ENCODE measurements around the gene PEAK1. TPM values are rescaled to one million over a fixed set of nuclear protein-coding genes. Genes with fewer than 3 reads are reported as not detected.
A peak's percentile ranks its signal among the peaks of the same experiment; 100 is the strongest.

Gene PEAK1
- total and polyA plus RNA-seq, 10 of the 15 experiments (the other 5 are each of a cell fraction or from before 2014, with no cell fraction given), result 0.62 to 24.2 (median 11.2) TPM

DNA sequence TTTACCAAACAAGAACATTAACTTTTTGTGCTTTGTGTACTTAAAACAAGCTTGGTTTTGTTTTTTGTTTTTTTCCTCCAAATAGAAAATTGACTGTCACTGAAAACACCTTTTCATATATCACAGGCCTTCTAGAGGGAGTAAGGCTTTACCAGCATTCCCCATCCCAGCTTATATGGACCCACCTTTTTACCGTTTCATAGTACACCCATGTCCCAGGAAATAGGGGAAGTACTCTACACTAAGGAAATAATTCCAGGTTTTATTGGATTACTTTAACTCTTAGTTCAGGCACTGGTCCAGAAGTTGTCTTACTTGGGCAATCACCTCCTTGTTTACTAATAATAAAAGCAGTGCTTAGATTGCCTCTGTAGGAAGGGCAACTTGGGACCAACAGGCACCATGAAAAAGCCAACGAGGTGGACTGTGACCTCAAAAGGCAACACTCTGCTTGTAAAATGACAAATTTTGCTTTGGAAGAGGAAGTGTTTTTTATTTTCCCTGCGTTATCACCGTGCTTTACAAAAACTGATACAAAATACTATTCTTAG lies 27.0 kb upstream of the PEAK1 start:
- Histone ChIP-seq H3K4me1 (ENCODE audit: control insufficient read depth, insufficient read depth, low read length) (peaks cover 4% of the 10 kb centered on the region; the same call in 1 of the 2 replicates), H3K9ac (ENCODE audit: control insufficient read depth, insufficient read depth, low read length) (no peak overlapping the region), H3K4me3 (no peak overlapping the region), H3K36me3 (ENCODE audit: control insufficient read depth in 2 of 2, insufficient read depth in 2 of 2, low read length in 1 of 2) (peaks cover 0 to 5% of the 10 kb centered on the region in 2 experiments; a peak in 1 of 4 replicates), H3K79me2 (ENCODE audit: control insufficient read depth, insufficient read depth, low read length) (peaks cover 21% of the 10 kb centered on the region), H3K9me3 (replicated peaks; ENCODE audit: control insufficient read depth, insufficient read depth, low read length) (no peaks in the 10 kb centered on the region), H3K27me3 (replicated peaks in 1 of 2; ENCODE audit: control insufficient read depth in 2 of 2, insufficient read depth in 2 of 2, low read length in 1 of 2) (no peaks in the 10 kb centered on the region), H4K20me1 (ENCODE audit: control insufficient read depth, insufficient read depth) (no peaks in the 10 kb centered on the region), H3K27ac (ENCODE audit: control insufficient read depth, insufficient read depth) (no peak overlapping the region), H3K4me2 (ENCODE audit: control insufficient read depth, insufficient read depth) (no peak overlapping the region), H2AFZ (ENCODE audit: control insufficient read depth, low read depth, low read length) (no peak overlapping the region)
- WGBS (ENCODE audit: insufficient coverage, insufficient replicate concordance, low lambda C conversion rate, missing lambda C conversion rate), result 64% methylated on average over 4 of the region's 4 CpGs
- DNase-seq (ENCODE audit: low read depth, low spot score), result no peak
- TF ChIP-seq SPI1 (IDR thresholded peaks at IDR 0.05; ENCODE audit: borderline replicate concordance, insufficient read depth, low read depth, low read length), result 0 out of 2 replicates have a peak, but pooled peaks have one; percentile 16
- TF ChIP-seq SMARCA5 (IDR thresholded peaks at IDR 0.05), result no peak
- FAIRE-seq, result no peak
- in situ Hi-C loops (cut with MboI), result no loop called here
- RAD21 ChIA-PET (ENCODE audit: unreplicated experiment), result interaction anchor here (0.8 to 1.5 kb wide), 2 partner anchors 257 to 260 kb away, joined by 3 to 5 read pairs; no protein-coding TSS in a partner anchor
- CTCF ChIA-PET, result interaction anchor here (0.5 to 1.5 kb wide), 3 partner anchors 26 to 260 kb away, joined by 3 to 4 read pairs (median 3); partner anchors contain the start of gene HMG20A
- SMC1A ChIA-PET (ENCODE audit: uncharacterized antibody, unreplicated experiment), result interaction anchor here (0.7 to 1.5 kb wide), 4 partner anchors 8 to 259 kb away, joined by 3 read pairs; no protein-coding TSS in a partner anchor
- intact Hi-C loops (cut with micrococcal nuclease; ENCODE audit: unreplicated experiment), result no loop called here
- POLR2A ChIA-PET, result interaction anchor here (0.6 kb wide), 1 partner anchor 641 kb away, joined by 3 read pairs; no protein-coding TSS in a partner anchor
- BruUV-seq (replicated peaks), result no TSS peak
- no peak for ATAC-seq

DNA sequence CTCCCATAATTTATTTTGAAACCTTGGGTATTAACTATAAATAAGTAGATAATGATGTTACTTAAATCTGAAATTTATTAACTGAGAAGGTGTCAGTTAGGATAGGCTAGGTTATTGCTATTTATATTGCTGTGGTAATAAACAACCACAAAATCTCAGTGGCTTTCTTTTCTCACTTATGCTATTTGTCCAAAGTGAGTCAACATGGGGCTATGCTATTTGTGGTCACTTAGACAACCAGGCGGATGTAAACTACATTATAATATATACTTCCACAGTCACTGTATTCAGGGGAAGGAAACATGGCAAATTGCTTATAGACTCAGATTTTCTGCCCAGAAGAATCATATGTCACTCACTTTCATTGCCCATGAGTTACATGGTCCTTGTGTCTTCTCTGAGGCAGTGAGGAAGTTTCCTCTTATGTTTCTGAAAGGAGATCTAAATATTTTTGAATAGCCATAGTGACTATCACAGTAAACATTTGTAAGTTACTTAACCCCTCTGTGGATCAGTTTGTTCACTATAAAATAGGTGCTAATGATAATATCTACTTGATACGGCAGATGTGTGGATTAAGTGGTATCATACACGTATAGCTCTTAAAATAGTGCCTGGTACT lies 20.6 kb upstream of the PEAK1 start:
- 67% methylated on average over 3 of the region's 3 CpGs for WGBS (ENCODE audit: insufficient coverage, insufficient replicate concordance, low lambda C conversion rate, missing lambda C conversion rate)
- Histone ChIP-seq H3K27me3 (replicated peaks in 1 of 2; ENCODE audit: control insufficient read depth in 2 of 2, insufficient read depth in 2 of 2, low read length in 1 of 2) (no peaks in the 10 kb centered on the region), H2AFZ (ENCODE audit: control insufficient read depth, low read depth, low read length) (no peak overlapping the region), H3K4me2 (ENCODE audit: control insufficient read depth, insufficient read depth) (peak overlapping the region; percentile 54; the same call in 1 of the 2 replicates), H4K20me1 (ENCODE audit: control insufficient read depth, insufficient read depth) (no peaks in the 10 kb centered on the region), H3K36me3 (ENCODE audit: control insufficient read depth in 2 of 2, insufficient read depth in 2 of 2, low read length in 1 of 2) (no peaks in the 10 kb centered on the region), H3K4me1 (ENCODE audit: control insufficient read depth, insufficient read depth, low read length) (peaks cover 25% of the 10 kb centered on the region), H3K27ac (ENCODE audit: control insufficient read depth, insufficient read depth) (no peak overlapping the region), H3K4me3 (no peak overlapping the region), H3K79me2 (ENCODE audit: control insufficient read depth, insufficient read depth, low read length) (peaks cover 31% of the 10 kb centered on the region), H3K9ac (ENCODE audit: control insufficient read depth, insufficient read depth, low read length) (no peak overlapping the region), H3K9me3 (replicated peaks; ENCODE audit: control insufficient read depth, insufficient read depth, low read length) (no peaks in the 10 kb centered on the region)
- FAIRE-seq (peak; percentile 66), ATAC-seq (peak; percentile 96), DNase-seq (ENCODE audit: low read depth, low spot score) (peak; percentile 48)
- in situ Hi-C loops (cut with MboI) (no loop called here), intact Hi-C loops (cut with micrococcal nuclease; ENCODE audit: unreplicated experiment) (no loop called here)
- ChIA-PET CTCF (interaction anchor here (1.3 to 2.8 kb wide), 4 partner anchors 14 to 253 kb away, joined by 4 to 12 read pairs (median 8); partner anchors contain the start of gene HMG20A), SMC1A (ENCODE audit: uncharacterized antibody, unreplicated experiment) (interaction anchor here (0.6 to 2.7 kb wide), 10 partner anchors 10 to 259 kb away, joined by 3 to 15 read pairs (median 6); partner anchors contain the start of gene HMG20A), POLR2A (interaction anchor here (1.4 kb wide), 1 partner anchor 21 kb away, joined by 4 read pairs; the partner anchor contains the start of gene PEAK1), RAD21 (ENCODE audit: unreplicated experiment) (interaction anchor here (1.3 to 2.3 kb wide), 3 partner anchors 15 to 253 kb away, joined by 5 to 10 read pairs (median 7); no protein-coding TSS in a partner anchor)
- no TSS peak for BruUV-seq (replicated peaks)
- TF ChIP-seq, protein P1, sequence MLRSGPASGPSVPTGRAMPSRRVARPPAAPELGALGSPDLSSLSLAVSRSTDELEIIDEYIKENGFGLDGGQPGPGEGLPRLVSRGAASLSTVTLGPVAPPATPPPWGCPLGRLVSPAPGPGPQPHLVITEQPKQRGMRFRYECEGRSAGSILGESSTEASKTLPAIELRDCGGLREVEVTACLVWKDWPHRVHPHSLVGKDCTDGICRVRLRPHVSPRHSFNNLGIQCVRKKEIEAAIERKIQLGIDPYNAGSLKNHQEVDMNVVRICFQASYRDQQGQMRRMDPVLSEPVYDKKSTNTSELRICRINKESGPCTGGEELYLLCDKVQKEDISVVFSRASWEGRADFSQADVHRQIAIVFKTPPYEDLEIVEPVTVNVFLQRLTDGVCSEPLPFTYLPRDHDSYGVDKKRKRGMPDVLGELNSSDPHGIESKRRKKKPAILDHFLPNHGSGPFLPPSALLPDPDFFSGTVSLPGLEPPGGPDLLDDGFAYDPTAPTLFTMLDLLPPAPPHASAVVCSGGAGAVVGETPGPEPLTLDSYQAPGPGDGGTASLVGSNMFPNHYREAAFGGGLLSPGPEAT (IDR thresholded peaks at IDR 0.05; ENCODE audit: low read depth), result peak; percentile 35; the same call in 1 of the 2 replicates
- TF ChIP-seq, protein P2, sequence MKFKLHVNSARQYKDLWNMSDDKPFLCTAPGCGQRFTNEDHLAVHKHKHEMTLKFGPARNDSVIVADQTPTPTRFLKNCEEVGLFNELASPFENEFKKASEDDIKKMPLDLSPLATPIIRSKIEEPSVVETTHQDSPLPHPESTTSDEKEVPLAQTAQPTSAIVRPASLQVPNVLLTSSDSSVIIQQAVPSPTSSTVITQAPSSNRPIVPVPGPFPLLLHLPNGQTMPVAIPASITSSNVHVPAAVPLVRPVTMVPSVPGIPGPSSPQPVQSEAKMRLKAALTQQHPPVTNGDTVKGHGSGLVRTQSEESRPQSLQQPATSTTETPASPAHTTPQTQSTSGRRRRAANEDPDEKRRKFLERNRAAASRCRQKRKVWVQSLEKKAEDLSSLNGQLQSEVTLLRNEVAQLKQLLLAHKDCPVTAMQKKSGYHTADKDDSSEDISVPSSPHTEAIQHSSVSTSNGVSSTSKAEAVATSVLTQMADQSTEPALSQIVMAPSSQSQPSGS (IDR thresholded peaks at IDR 0.05; ENCODE audit: low read length), result peak; percentile 87
- TF ChIP-seq ATF7 (IDR thresholded peaks at IDR 0.05; ENCODE audit: low read depth) (peak; percentile 73), MEF2B (IDR thresholded peaks at IDR 0.05; ENCODE audit: partially characterized antibody, poor library complexity, severe bottlenecking) (peak; percentile 80), GABPA (IDR thresholded peaks at IDR 0.05; ENCODE audit: low read depth) (0 out of 2 replicates have a peak, but pooled peaks have one; percentile 33)
- TF ChIP-seq, protein P3, sequence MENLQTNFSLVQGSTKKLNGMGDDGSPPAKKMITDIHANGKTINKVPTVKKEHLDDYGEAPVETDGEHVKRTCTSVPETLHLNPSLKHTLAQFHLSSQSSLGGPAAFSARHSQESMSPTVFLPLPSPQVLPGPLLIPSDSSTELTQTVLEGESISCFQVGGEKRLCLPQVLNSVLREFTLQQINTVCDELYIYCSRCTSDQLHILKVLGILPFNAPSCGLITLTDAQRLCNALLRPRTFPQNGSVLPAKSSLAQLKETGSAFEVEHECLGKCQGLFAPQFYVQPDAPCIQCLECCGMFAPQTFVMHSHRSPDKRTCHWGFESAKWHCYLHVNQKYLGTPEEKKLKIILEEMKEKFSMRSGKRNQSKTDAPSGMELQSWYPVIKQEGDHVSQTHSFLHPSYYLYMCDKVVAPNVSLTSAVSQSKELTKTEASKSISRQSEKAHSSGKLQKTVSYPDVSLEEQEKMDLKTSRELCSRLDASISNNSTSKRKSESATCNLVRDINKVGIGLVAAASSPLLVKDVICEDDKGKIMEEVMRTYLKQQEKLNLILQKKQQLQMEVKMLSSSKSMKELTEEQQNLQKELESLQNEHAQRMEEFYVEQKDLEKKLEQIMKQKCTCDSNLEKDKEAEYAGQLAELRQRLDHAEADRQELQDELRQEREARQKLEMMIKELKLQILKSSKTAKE (IDR thresholded peaks at IDR 0.05; ENCODE audit: low read depth, poor library complexity, severe bottlenecking), result peak; percentile 51

All from GM12878 (cell line).